Ammon's horn (tissue), 1 donor: ENCODE data around the gene LRRC7.

Experiments used
- DNase-seq: peaks from one replicate; pipeline ENCODE4 v3.0.0-alpha.2; 2016; ENCODE audit warnings: low spot score

Gene LRRC7

GRCh38 chr1:69776555-69776954 lies 208.8 kb downstream of the LRRC7 start:
- no peak for DNase-seq

- no peak for DNase-seq
Measured at GRCh38 chr1:69777423-69777822, 209.7 kb downstream of the LRRC7 start.

GRCh38 chr1:69777971-69778370 lies 210.2 kb downstream of the LRRC7 start:
- peak; percentile 14 for DNase-seq

GRCh38 chr1:69787151-69787550 lies 219.4 kb downstream of the LRRC7 start:
- no peak for DNase-seq

- no peak for DNase-seq
Measured at GRCh38 chr1:69791311-69791710, 223.6 kb downstream of the LRRC7 start.

- no peak for DNase-seq
Measured at GRCh38 chr1:69794831-69795230, 227.1 kb downstream of the LRRC7 start.

- DNase-seq, result no peak
Measured at GRCh38 chr1:69814926-69815325, 247.2 kb downstream of the LRRC7 start.

- DNase-seq, result peak; percentile 48
Measured at GRCh38 chr1:69824932-69825331, 257.2 kb downstream of the LRRC7 start.

GRCh38 chr1:69827732-69828131 lies 260.0 kb downstream of the LRRC7 start:
- no peak for DNase-seq

GRCh38 chr1:69833536-69833935 lies 265.8 kb downstream of the LRRC7 start:
- no peak for DNase-seq

GRCh38 chr1:69834336-69834735 lies 266.6 kb downstream of the LRRC7 start:
- DNase-seq, result no peak

GRCh38 chr1:69835955-69836354 lies 268.2 kb downstream of the LRRC7 start:
- DNase-seq, result no peak

GRCh38 chr1:69836971-69837636 lies 269.4 kb downstream of the LRRC7 start:
- DNase-seq, result no peak

GRCh38 chr1:69842326-69842725 lies 274.6 kb downstream of the LRRC7 start:
- DNase-seq, result no peak

GRCh38 chr1:69845655-69846054 lies 277.9 kb downstream of the LRRC7 start:
- no peak for DNase-seq

GRCh38 chr1:69846267-69846666 lies 278.5 kb downstream of the LRRC7 start:
- DNase-seq, result peak; percentile 16

GRCh38 chr1:69847670-69848069 lies 279.9 kb downstream of the LRRC7 start:
- no peak for DNase-seq

GRCh38 chr1:69852151-69852550 lies 284.4 kb downstream of the LRRC7 start:
- no peak for DNase-seq

GRCh38 chr1:69852706-69853105 lies 285.0 kb downstream of the LRRC7 start:
- no peak for DNase-seq

- no peak for DNase-seq
Measured at GRCh38 chr1:69858534-69858933, 290.8 kb downstream of the LRRC7 start.

- DNase-seq, result no peak
Measured at GRCh38 chr1:69861641-69862040, 293.9 kb downstream of the LRRC7 start.

GRCh38 chr1:69862906-69863305 lies 295.2 kb downstream of the LRRC7 start:
- DNase-seq, result peak; percentile 18

GRCh38 chr1:69863704-69864103 lies 296.0 kb downstream of the LRRC7 start:
- no peak for DNase-seq

GRCh38 chr1:69871412-69871811 lies 303.7 kb downstream of the LRRC7 start:
- DNase-seq, result no peak
